ENCODE data around the gene FARP1. TPM values are rescaled to one million over a fixed set of nuclear protein-coding genes. Genes with fewer than 3 reads are reported as not detected.

The FARP1 gene
- total RNA-seq, 1 donor from 2014 or later = 128 TPM

DNA sequence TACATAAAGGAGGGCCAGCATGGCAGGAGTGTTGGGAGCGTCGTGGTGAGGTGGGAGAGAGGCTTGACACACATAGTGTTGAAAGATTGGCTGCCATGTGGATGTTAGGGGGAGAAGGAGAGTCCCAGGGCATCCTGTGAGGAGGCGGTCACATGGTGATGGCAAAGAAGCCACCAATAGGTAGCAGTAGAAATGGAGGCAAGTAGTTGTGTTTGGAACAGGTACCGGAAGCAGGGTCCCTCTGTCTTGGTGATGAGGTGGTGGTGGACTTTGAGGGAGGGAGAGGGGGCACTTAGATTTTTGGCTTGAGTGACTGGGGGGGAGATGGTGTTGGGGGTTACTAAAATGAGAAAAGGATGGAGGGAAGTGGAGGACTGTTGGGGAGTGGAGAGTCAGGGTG is 227.4 kb downstream of the FARP1 start:
- peak overlapping the region; percentile 42 for H3K9ac ChIP-seq (ENCODE audit: low read length)
- peaks cover 4% of the 10 kb centered on the region for H3K9me3 Mint-ChIP-seq (ENCODE audit: unreplicated experiment)
- no peak overlapping the region for H3K27ac Mint-ChIP-seq (ENCODE audit: unreplicated experiment)

DNA sequence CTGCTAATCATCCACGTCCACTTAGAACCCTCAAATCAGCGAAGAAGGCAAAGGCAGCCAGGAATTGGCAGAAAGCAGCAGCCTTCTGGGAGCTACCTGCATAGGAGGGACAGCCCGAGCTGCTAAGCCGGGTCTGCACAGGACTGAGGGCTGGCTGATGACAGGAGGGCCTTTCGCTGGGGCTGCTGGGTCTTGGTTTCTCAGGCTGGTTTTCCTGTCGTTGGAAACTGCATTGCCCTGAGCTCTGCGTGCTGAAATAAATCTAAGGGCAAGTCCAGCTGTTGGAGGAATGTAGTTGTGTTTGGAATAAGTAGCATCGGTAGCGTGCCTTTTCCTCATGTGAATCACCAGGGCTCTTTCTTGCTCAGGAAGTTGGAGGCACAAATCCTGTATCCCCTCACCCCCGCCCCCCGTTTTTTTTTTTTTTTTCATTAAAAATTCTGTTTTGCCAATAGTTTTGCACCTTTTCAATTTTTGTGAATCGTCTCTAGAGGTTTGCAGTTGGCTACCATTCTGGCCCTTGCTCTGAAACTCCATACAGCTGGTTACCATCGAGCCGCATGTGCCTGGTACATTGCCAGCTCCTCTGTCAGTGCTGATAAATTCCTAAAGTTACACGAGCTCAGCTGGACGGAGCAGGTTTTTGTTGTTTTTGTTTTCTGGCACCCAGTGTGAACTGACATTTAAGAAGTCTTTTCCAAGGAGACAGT is 228.1 kb downstream of the FARP1 start:
- peak overlapping the region; percentile 76 for H3K4me2 ChIP-seq (ENCODE audit: low read length)
- FAIRE-seq (peak; percentile 84), DNase-seq (ENCODE audit: low read depth) (peak; percentile 80)
- no peak overlapping the region for H2AFZ ChIP-seq (ENCODE audit: low read depth, low read length)
- H3K9me3 ChIP-seq (ENCODE audit: insufficient read depth, low read depth, low read length) = no peaks in the 10 kb centered on the region
- peak overlapping the region; percentile 8 for H3K4me3 ChIP-seq (ENCODE audit: insufficient read depth, low read depth, low read length)
- no peak for TF ChIP-seq EZH2 (IDR thresholded peaks at IDR 0.05; ENCODE audit: insufficient read depth, low read length)
- TF ChIP-seq, protein P1, sequence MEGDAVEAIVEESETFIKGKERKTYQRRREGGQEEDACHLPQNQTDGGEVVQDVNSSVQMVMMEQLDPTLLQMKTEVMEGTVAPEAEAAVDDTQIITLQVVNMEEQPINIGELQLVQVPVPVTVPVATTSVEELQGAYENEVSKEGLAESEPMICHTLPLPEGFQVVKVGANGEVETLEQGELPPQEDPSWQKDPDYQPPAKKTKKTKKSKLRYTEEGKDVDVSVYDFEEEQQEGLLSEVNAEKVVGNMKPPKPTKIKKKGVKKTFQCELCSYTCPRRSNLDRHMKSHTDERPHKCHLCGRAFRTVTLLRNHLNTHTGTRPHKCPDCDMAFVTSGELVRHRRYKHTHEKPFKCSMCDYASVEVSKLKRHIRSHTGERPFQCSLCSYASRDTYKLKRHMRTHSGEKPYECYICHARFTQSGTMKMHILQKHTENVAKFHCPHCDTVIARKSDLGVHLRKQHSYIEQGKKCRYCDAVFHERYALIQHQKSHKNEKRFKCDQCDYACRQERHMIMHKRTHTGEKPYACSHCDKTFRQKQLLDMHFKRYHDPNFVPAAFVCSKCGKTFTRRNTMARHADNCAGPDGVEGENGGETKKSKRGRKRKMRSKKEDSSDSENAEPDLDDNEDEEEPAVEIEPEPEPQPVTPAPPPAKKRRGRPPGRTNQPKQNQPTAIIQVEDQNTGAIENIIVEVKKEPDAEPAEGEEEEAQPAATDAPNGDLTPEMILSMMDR (IDR thresholded peaks at IDR 0.05; ENCODE audit: insufficient read depth, low read depth, low read length) = no peak
- Mint-ChIP-seq H3K9me3 (ENCODE audit: unreplicated experiment) (peaks cover 4% of the 10 kb centered on the region), H3K36me3 (ENCODE audit: low read depth, unreplicated experiment) (peaks cover 35% of the 10 kb centered on the region), H3K27ac (ENCODE audit: unreplicated experiment) (no peak overlapping the region), H3K27me3 (ENCODE audit: low read depth, unreplicated experiment) (no peaks in the 10 kb centered on the region), H3K4me3 (ENCODE audit: unreplicated experiment) (no peak overlapping the region), H3K4me1 (ENCODE audit: low read depth, unreplicated experiment) (peaks cover 23% of the 10 kb centered on the region)
- peaks cover 16% of the 10 kb centered on the region for H3K4me1 ChIP-seq (ENCODE audit: insufficient read depth, low read length)
- H4K20me1 ChIP-seq (ENCODE audit: insufficient read depth, low read length) = peaks cover 18% of the 10 kb centered on the region
- peak overlapping the region; percentile 57 for H3K27ac ChIP-seq (ENCODE audit: low read depth, low read length)
- H3K36me3 ChIP-seq (ENCODE audit: insufficient read depth, low read length) = peaks cover 5% of the 10 kb centered on the region
- no peaks in the 10 kb centered on the region for H3K27me3 ChIP-seq (ENCODE audit: insufficient read depth, low read length)
- H3K9ac ChIP-seq (ENCODE audit: low read length) = peak overlapping the region; percentile 47
- peaks cover 3% of the 10 kb centered on the region for H3K79me2 ChIP-seq (ENCODE audit: insufficient read depth, low read length)

More for the DNA sequence above, 227.4 kb downstream of the FARP1 start:
- Histone ChIP-seq H2AFZ (ENCODE audit: low read depth, low read length) (no peak overlapping the region), H3K27me3 (ENCODE audit: insufficient read depth, low read length) (no peaks in the 10 kb centered on the region), H3K4me3 (ENCODE audit: insufficient read depth, low read depth, low read length) (no peak overlapping the region), H3K9me3 (ENCODE audit: insufficient read depth, low read depth, low read length) (no peaks in the 10 kb centered on the region), H4K20me1 (ENCODE audit: insufficient read depth, low read length) (peaks cover 22% of the 10 kb centered on the region), H3K4me1 (ENCODE audit: insufficient read depth, low read length) (peaks cover 16% of the 10 kb centered on the region), H3K79me2 (ENCODE audit: insufficient read depth, low read length) (peaks cover 3% of the 10 kb centered on the region), H3K4me2 (ENCODE audit: low read length) (peak overlapping the region; percentile 76), H3K36me3 (ENCODE audit: insufficient read depth, low read length) (peaks cover 5% of the 10 kb centered on the region), H3K27ac (ENCODE audit: low read depth, low read length) (peak overlapping the region; percentile 57)
- FAIRE-seq (no peak), DNase-seq (ENCODE audit: low read depth) (no peak)
- Mint-ChIP-seq H3K27me3 (ENCODE audit: low read depth, unreplicated experiment) (no peaks in the 10 kb centered on the region), H3K36me3 (ENCODE audit: low read depth, unreplicated experiment) (peaks cover 35% of the 10 kb centered on the region), H3K4me3 (ENCODE audit: unreplicated experiment) (no peak overlapping the region), H3K4me1 (ENCODE audit: low read depth, unreplicated experiment) (peaks cover 30% of the 10 kb centered on the region)
- TF ChIP-seq EZH2 (IDR thresholded peaks at IDR 0.05; ENCODE audit: insufficient read depth, low read length) = no peak
- TF ChIP-seq, protein P1 (IDR thresholded peaks at IDR 0.05; ENCODE audit: insufficient read depth, low read depth, low read length) = no peak

DNA sequence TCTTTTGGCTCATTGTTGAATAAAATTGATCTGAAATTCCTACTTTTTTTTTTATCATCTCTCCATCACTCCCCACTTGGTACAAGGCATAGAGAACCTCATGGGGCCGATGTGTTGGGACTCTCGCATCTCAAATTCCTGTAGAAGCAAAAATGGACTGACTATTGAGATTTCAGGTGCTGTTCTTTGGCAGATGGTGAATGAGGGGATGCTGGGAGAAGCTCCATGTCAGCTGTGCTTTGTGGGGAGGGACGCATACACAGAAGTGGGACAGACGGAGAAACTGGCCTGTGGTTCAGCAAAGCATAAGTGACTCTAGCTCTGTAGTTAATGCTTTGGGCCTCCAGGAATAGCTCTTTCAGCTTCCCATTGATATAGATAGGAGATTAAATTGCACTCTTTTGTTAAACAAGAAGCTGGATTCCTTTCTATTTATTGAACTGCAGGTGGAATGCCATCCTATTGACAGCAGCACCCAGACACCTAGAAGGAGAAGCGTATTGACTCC is 228.7 kb downstream of the FARP1 start:
- Mint-ChIP-seq H3K4me3 (ENCODE audit: unreplicated experiment) (no peak overlapping the region), H3K27ac (ENCODE audit: unreplicated experiment) (no peak overlapping the region), H3K36me3 (ENCODE audit: low read depth, unreplicated experiment) (peaks cover 41% of the 10 kb centered on the region)

More for the DNA sequence above, 228.7 kb downstream of the FARP1 start:
- Histone ChIP-seq H3K27ac (ENCODE audit: low read depth, low read length) (peak overlapping the region; percentile 57), H2AFZ (ENCODE audit: low read depth, low read length) (no peak overlapping the region), H3K4me3 (ENCODE audit: insufficient read depth, low read depth, low read length) (no peak overlapping the region), H4K20me1 (ENCODE audit: insufficient read depth, low read length) (peaks cover 17% of the 10 kb centered on the region), H3K4me2 (ENCODE audit: low read length) (peak overlapping the region; percentile 76), H3K9me3 (ENCODE audit: insufficient read depth, low read depth, low read length) (no peaks in the 10 kb centered on the region), H3K4me1 (ENCODE audit: insufficient read depth, low read length) (peaks cover 16% of the 10 kb centered on the region), H3K9ac (ENCODE audit: low read length) (peak overlapping the region; percentile 47), H3K27me3 (ENCODE audit: insufficient read depth, low read length) (no peaks in the 10 kb centered on the region), H3K79me2 (ENCODE audit: insufficient read depth, low read length) (peaks cover 5% of the 10 kb centered on the region), H3K36me3 (ENCODE audit: insufficient read depth, low read length) (peaks cover 5% of the 10 kb centered on the region)
- Mint-ChIP-seq H3K4me1 (ENCODE audit: low read depth, unreplicated experiment) (peaks cover 22% of the 10 kb centered on the region), H3K9me3 (ENCODE audit: unreplicated experiment) (peaks cover 4% of the 10 kb centered on the region), H3K27me3 (ENCODE audit: low read depth, unreplicated experiment) (no peaks in the 10 kb centered on the region)
- TF ChIP-seq EZH2 (IDR thresholded peaks at IDR 0.05; ENCODE audit: insufficient read depth, low read length) = no peak
- TF ChIP-seq, protein P1 (IDR thresholded peaks at IDR 0.05; ENCODE audit: insufficient read depth, low read depth, low read length) = no peak
- FAIRE-seq = no peak
- DNase-seq (ENCODE audit: low read depth) = no peak

All from astrocyte (in vitro differentiated cells and primary cell).